Measurements from ENCODE around the gene KCNK4. TPM values are rescaled to one million over a fixed set of nuclear protein-coding genes. Genes with fewer than 3 reads are reported as not detected.
"Not testable (repeated sequence)": the region's sequence is repeated elsewhere in the genome, so short reads cannot be mapped to it uniquely, and the experiment has no call there.

KCNK4 gene
- polyA plus RNA-seq, 12 donors = not detected

GRCh38 chr11:64305691-64306562 is 14.8 kb downstream of the KCNK4 start:
- no peak for DNase-seq

- no peak for DNase-seq
Observed at GRCh38 chr11:64306563-64306875, 15.4 kb downstream of the KCNK4 start.

- no peak for DNase-seq
Observed at GRCh38 chr11:64306876-64307622, 15.9 kb downstream of the KCNK4 start.

GRCh38 chr11:64307795-64308194 is 16.7 kb downstream of the KCNK4 start:
- DNase-seq = not testable (repeated sequence)

- DNase-seq = no peak
Observed at GRCh38 chr11:64312947-64313346, 21.8 kb downstream of the KCNK4 start.

- DNase-seq = no peak
Observed at GRCh38 chr11:64313491-64314145, 22.5 kb downstream of the KCNK4 start.

- no peak for DNase-seq
Observed at GRCh38 chr11:64314146-64314804, 23.2 kb downstream of the KCNK4 start.

GRCh38 chr11:64314805-64315561 is 23.9 kb downstream of the KCNK4 start:
- DNase-seq = no peak

- not testable (repeated sequence) for DNase-seq
Observed at GRCh38 chr11:64315667-64316526, 24.8 kb downstream of the KCNK4 start.

- DNase-seq = no peak
Observed at GRCh38 chr11:64316672-64317324, 25.7 kb downstream of the KCNK4 start.

GRCh38 chr11:64317325-64317960 is 26.3 kb downstream of the KCNK4 start, which contains the start of gene TRMT112:
TSS of gene TRMT112 (minus strand) at chr11:64317559. CDS start at chr11:64317526, 33 bp downstream.
- peak; percentile 97 for DNase-seq

- peak; percentile 97 for DNase-seq
Observed at GRCh38 chr11:64317961-64318765, 27.1 kb downstream of the KCNK4 start, which contains the start of gene PRDX5. TSS of gene PRDX5 (plus strand) at chr11:64318121. CDS start at chr11:64318216, 95 bp downstream.

GRCh38 chr11:64318766-64319761 is 28.0 kb downstream of the KCNK4 start:
- DNase-seq = no peak

GRCh38 chr11:64320556-64320955 is 29.5 kb downstream of the KCNK4 start:
- no peak for DNase-seq

- DNase-seq = no peak
Observed at GRCh38 chr11:64321026-64321425, 29.9 kb downstream of the KCNK4 start.

- no peak for DNase-seq
Observed at GRCh38 chr11:64321533-64321932, 30.4 kb downstream of the KCNK4 start.

GRCh38 chr11:64322925-64323260 is 31.8 kb downstream of the KCNK4 start:
- no peak for DNase-seq
